Endothelial cell (in vitro differentiated cells): ENCODE measurements around the gene POC1A. TPM values are rescaled to one million over a fixed set of nuclear protein-coding genes. Genes with fewer than 3 reads are reported as not detected.
A peak's percentile ranks its signal among the peaks of the same experiment; 100 is the strongest.

Experiments
- DNase-seq: peaks from one replicate; pipeline ENCODE4 v3.0.0; 2021; ENCODE audit warnings: low spot score
- H3K27ac Mint-ChIP-seq: one replicate; pipeline ENCODE4 v1.8.0; 2021; ENCODE audit warnings: mixed read lengths, inconsistent platforms; ENCODE audit not compliant: unreplicated experiment
- H3K27me3 Mint-ChIP-seq: one replicate; pipeline ENCODE4 v1.8.0; 2021; ENCODE audit warnings: mild to moderate bottlenecking, moderate library complexity, mixed read lengths, inconsistent platforms; ENCODE audit not compliant: unreplicated experiment
- H3K36me3 Mint-ChIP-seq: one replicate; pipeline ENCODE4 v1.8.0; 2021; ENCODE audit warnings: mild to moderate bottlenecking, low read depth, mixed read lengths, inconsistent platforms; ENCODE audit not compliant: unreplicated experiment
- H3K4me1 Mint-ChIP-seq: one replicate; pipeline ENCODE4 v1.8.0; 2021; ENCODE audit warnings: mild to moderate bottlenecking, mixed read lengths, inconsistent platforms; ENCODE audit not compliant: unreplicated experiment
- H3K4me3 Mint-ChIP-seq: one replicate; pipeline ENCODE4 v1.8.0; 2021; ENCODE audit warnings: mild to moderate bottlenecking, mixed read lengths, inconsistent platforms; ENCODE audit not compliant: unreplicated experiment
- H3K9me3 Mint-ChIP-seq: one replicate; pipeline ENCODE4 v1.8.0; 2021; ENCODE audit warnings: mixed read lengths, inconsistent platforms; ENCODE audit not compliant: unreplicated experiment
- total RNA-seq: library from RNA; stranded (reverse); fragmentation: NEBNext Ultra II Directional; extraction: Animal tissue kit (Norgen Biotek cat#: 25700); gene quantifications from one replicate; pipeline ENCODE4 v1.2.1, GENCODE V29; 2021; ENCODE audit not compliant: unreplicated experiment
- TF ChIP-seq, protein P1 (sequence below): fragments of 200-600 bp; sonication (generic); IDR thresholded peaks from one replicate; pipeline ENCODE4 v1.5.0; 2021; ENCODE audit warnings: antibody characterized with exemption; ENCODE audit not compliant: unreplicated experiment

Gene POC1A
- total RNA-seq, 1 donor from 2014 or later, result 7.5 TPM

GRCh38 chr3:52090131-52090932, 63.9 kb downstream of the POC1A start:
- Mint-ChIP-seq H3K4me3 (no peak overlapping the region), H3K27ac (no peak overlapping the region)
- DNase-seq, result no peak

DNA sequence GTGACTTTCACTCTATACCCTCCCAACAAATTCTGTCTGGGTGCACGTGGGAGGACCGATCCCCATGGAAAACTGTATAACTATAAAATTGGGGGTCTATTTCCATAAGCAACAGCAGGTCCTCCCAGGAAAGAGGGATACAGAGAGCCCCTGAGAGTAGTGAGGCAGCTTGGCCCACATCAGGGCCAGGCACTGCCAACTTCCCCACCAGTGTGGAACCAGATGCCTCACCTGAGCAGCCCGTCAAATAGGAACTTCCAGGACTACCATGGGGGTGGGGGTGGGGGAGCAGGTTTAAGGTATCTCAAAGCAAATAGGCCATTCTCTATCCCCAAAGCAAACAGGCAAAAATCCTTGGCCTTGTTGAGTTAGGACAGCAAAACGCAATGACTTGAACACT, 64.5 kb downstream of the POC1A start:
- Mint-ChIP-seq H3K4me1 (peaks cover 17% of the 10 kb centered on the region), H3K36me3 (no peaks in the 10 kb centered on the region), H3K4me3 (no peak overlapping the region), H3K27ac (no peak overlapping the region), H3K27me3 (peaks cover 9% of the 10 kb centered on the region), H3K9me3 (no peaks in the 10 kb centered on the region)
- no peak for DNase-seq
- TF ChIP-seq, protein P1, sequence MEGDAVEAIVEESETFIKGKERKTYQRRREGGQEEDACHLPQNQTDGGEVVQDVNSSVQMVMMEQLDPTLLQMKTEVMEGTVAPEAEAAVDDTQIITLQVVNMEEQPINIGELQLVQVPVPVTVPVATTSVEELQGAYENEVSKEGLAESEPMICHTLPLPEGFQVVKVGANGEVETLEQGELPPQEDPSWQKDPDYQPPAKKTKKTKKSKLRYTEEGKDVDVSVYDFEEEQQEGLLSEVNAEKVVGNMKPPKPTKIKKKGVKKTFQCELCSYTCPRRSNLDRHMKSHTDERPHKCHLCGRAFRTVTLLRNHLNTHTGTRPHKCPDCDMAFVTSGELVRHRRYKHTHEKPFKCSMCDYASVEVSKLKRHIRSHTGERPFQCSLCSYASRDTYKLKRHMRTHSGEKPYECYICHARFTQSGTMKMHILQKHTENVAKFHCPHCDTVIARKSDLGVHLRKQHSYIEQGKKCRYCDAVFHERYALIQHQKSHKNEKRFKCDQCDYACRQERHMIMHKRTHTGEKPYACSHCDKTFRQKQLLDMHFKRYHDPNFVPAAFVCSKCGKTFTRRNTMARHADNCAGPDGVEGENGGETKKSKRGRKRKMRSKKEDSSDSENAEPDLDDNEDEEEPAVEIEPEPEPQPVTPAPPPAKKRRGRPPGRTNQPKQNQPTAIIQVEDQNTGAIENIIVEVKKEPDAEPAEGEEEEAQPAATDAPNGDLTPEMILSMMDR, result no peak

More at GRCh38 chr3:52090131-52090932, 63.9 kb downstream of the POC1A start:
- no peaks in the 10 kb centered on the region for H3K36me3 Mint-ChIP-seq
- TF ChIP-seq, protein P1, result no peak
- peaks cover 11% of the 10 kb centered on the region for H3K27me3 Mint-ChIP-seq
- H3K9me3 Mint-ChIP-seq, result no peaks in the 10 kb centered on the region
- H3K4me1 Mint-ChIP-seq, result peaks cover 17% of the 10 kb centered on the region

DNA sequence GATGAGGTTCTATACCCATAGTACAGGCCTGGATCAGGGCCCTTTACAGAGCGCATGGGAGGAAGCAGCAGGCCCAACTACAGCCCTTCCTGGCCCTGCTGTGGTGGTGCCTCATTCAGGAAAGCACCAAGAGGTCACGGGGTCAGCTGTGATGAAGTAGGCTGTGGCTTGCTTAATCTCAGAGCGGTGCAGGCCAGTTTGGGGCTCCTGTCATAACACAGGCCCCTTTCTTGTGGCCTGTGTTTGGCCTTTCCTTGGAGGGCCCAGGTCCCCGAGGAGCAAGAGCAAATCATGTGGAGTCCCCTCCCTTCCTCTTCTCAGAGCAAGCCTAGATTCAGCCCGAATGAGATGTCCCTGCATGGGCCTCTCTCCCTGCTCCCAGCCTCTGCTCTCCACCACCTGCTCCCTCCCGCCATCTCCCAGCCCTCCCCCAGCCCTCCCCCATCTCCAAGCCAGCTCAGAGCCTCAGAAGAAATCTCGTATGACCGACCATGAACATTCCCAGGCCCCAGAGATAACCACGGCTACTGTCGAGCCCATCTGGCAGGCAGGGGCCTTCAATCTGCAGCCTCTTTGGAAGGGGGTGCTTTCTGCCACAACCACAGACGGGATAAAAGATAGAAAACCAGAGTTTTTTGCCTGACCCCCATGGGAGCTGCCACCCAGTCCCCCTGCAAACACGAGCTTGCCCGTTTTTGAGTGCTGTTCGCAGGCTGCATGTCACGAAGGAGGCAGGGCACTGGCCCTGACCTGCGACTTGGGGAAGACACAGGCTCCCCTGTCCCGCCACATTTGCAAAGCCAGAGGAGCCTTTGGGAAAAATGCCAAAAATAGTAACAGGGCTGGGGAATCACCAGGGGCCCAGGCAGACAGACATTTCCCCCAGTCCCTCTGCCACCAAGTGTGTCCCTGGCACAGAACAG, 65.5 kb downstream of the POC1A start:
- Mint-ChIP-seq H3K4me3 (no peak overlapping the region), H3K9me3 (no peaks in the 10 kb centered on the region), H3K36me3 (no peaks in the 10 kb centered on the region), H3K4me1 (peaks cover 17% of the 10 kb centered on the region), H3K27me3 (peaks cover 9% of the 10 kb centered on the region), H3K27ac (no peak overlapping the region)
- TF ChIP-seq, protein P1, result no peak
- no peak for DNase-seq

DNA sequence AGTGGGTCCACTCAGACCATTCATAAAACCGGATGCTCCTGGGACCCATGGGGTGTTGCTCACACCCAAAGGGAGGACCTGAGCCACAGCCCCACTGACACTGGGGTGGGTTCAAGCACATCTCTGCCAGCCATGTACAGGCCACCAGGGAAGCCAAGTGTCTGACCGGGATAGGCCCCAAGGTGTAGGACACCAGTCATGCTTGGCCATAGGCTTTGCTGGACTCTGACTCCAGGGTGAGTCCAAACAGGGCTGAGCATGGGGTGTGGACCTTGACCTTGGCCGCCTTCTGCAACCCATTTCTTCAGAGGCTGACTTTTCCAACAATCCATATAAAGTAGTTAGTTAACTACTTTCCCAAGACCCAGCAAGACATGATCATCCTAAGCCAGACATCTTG, 66.5 kb downstream of the POC1A start:
- Mint-ChIP-seq H3K27ac (peak overlapping the region; percentile 64), H3K36me3 (no peaks in the 10 kb centered on the region), H3K27me3 (peaks cover 9% of the 10 kb centered on the region), H3K4me3 (no peak overlapping the region), H3K4me1 (peaks cover 17% of the 10 kb centered on the region), H3K9me3 (no peaks in the 10 kb centered on the region)
- no peak for DNase-seq
- TF ChIP-seq, protein P1, result no peak
